HepG2 (cell line): ENCODE data around the gene SLC25A22. TPM values are rescaled to one million over a fixed set of nuclear protein-coding genes. Genes with fewer than 3 reads are reported as not detected.

ENCODE experiments used
- ATAC-seq: fragments of 200-7000 bp; cut with Tn5 transposase; 3 replicates; pipeline ENCODE4 v1.9.1; 2020; ENCODE audit warnings: mild to moderate bottlenecking, moderate library complexity
- BruUV-seq: library from RNA; stranded (reverse); fragments of 400-500 nt; replicated peaks from 2 replicates; lab custom pipeline; 2021; lab: Mats Ljungman, UMichigan
- CTCF ChIA-PET: fragments of 300-600 bp; formaldehyde crosslinking; extraction: SDS; loops from one replicate; lab custom pipeline; 2021; ENCODE audit warnings: low total read pairs, inconsistent platforms, low intra/inter-chr PET ratio; lab: Yijun Ruan, JAX
- POLR2A ChIA-PET: fragments of 350-600 bp; sonication (Branson Sonifier 250); formaldehyde crosslinking; loops from one replicate; lab custom pipeline; 2020; ENCODE audit warnings: antibody characterized with exemption, inconsistent platforms; lab: Yijun Ruan, JAX
- DNase-seq: peaks from one replicate; pipeline ENCODE4 v3.0.0-alpha.2; 2015; ENCODE audit warnings: low spot score
- FAIRE-seq: peaks from 3 replicates; lab custom pipeline; 2011; peaks lifted over from hg19 to GRCh38; lab: Jason Lieb, UNC
- H2AFZ ChIP-seq: one replicate; pipeline ENCODE4 v1.6.1; 2011; ENCODE audit warnings: low read length, inconsistent platforms
- H3K27ac ChIP-seq: fragments of 300-600 bp; 3 replicates; pipeline ENCODE4 v1.8.0; 2011; ENCODE audit warnings: mixed run types, mild to moderate bottlenecking, mixed read lengths, low read length, inconsistent platforms; ENCODE audit not compliant: insufficient read depth; ENCODE audit errors: extremely low read length
- H3K27me3 ChIP-seq, 2 experiments: fragments of 200-600 bp in 1 of 2; 2 replicates in 1 of 2; 3 replicates in 1 of 2; pipeline versions ENCODE4 v1.6.0 to v1.8.0; 2011; ENCODE audit warnings: low read length in 2 of 2, mild to moderate bottlenecking in 2 of 2, moderate library complexity in 2 of 2, inconsistent platforms in 1 of 2; ENCODE audit not compliant: insufficient read depth in 2 of 2, control insufficient read depth in 1 of 2
- H3K36me3 ChIP-seq, 2 experiments: fragments of 200-600 bp in 1 of 2; replicated peaks in 1 of 2; 2 replicates in 1 of 2; 3 replicates in 1 of 2; pipeline versions ENCODE4 v1.5.1 to v1.8.0; 2011; ENCODE audit warnings: low read length in 2 of 2, inconsistent platforms in 1 of 2; ENCODE audit not compliant: insufficient read depth in 2 of 2, control insufficient read depth in 1 of 2
- H3K4me1 ChIP-seq: 2 replicates; pipeline ENCODE4 v1.5.1; 2012; ENCODE audit warnings: low read length, inconsistent platforms; ENCODE audit not compliant: insufficient read depth
- H3K4me2 ChIP-seq: 2 replicates; pipeline ENCODE4 v1.6.0; 2011; ENCODE audit warnings: low read depth, low read length, inconsistent platforms
- H3K4me3 ChIP-seq, 3 experiments: fragments of 200-600 bp in 1 of 3; sonication (generic), shearing (Covaris generic) in 1 of 3; replicated peaks in 1 of 3; 2 replicates each; pipeline ENCODE4 v1.5.1; 2011 to 2016; ENCODE audit warnings: low read length in 3 of 3, inconsistent platforms in 2 of 3, low read depth in 2 of 3, mild to moderate bottlenecking in 2 of 3, control low read depth in 1 of 3, mixed read lengths in 1 of 3; ENCODE audit not compliant: insufficient read depth in 1 of 3
- H3K79me2 ChIP-seq: one replicate; pipeline ENCODE4 v1.6.1; 2011; ENCODE audit warnings: low read length, inconsistent platforms; ENCODE audit not compliant: insufficient read depth
- H3K9ac ChIP-seq: 2 replicates; pipeline ENCODE4 v1.6.0; 2011; ENCODE audit warnings: mild to moderate bottlenecking, low read depth, low read length, inconsistent platforms; ENCODE audit not compliant: insufficient read depth
- H3K9me3 ChIP-seq: 2 replicates; pipeline ENCODE4 v1.5.1; 2012; ENCODE audit warnings: mild to moderate bottlenecking, low read length
- H4K20me1 ChIP-seq: 2 replicates; pipeline ENCODE4 v1.6.0; 2011; ENCODE audit warnings: inconsistent platforms, mild to moderate bottlenecking, low read length, moderate library complexity; ENCODE audit not compliant: insufficient read depth
- CEBPB ChIP-seq: IDR thresholded peaks from 2 replicates; pipeline ENCODE4 v1.6.1; 2011; ENCODE audit warnings: low read depth, low read length, improper control_type of control experiment, borderline replicate concordance
- CHD2 ChIP-seq: IDR thresholded peaks from 2 replicates; pipeline ENCODE4 v1.6.1; 2011; ENCODE audit warnings: low read depth, low read length, improper control_type of control experiment
- MAX ChIP-seq: IDR thresholded peaks from 2 replicates; pipeline ENCODE4 v1.6.1; 2012; ENCODE audit warnings: inconsistent platforms
- MEIS2 ChIP-seq: sonication (generic); formaldehyde crosslinking; IDR thresholded peaks from 2 replicates; pipeline ENCODE4 v1.9.0; 2021; ENCODE audit warnings: mild to moderate bottlenecking, missing genetic modification reagents
- STAT5B ChIP-seq: sonication (generic); formaldehyde crosslinking; IDR thresholded peaks from 2 replicates; pipeline ENCODE4 v1.4.0; 2020; ENCODE audit warnings: missing genetic modification reagents
- ZBTB39 ChIP-seq: sonication (generic); formaldehyde crosslinking; IDR thresholded peaks from 2 replicates; pipeline ENCODE4 v1.5.0; 2020; ENCODE audit warnings: missing genetic modification reagents
- ZNF687 ChIP-seq: sonication (generic); formaldehyde crosslinking; IDR thresholded peaks from 2 replicates; pipeline ENCODE4 v1.5.1; 2020; ENCODE audit warnings: mild to moderate bottlenecking, missing genetic modification reagents, moderate library complexity
- WGBS: methylation state at CpG from one replicate; pipeline ENCODE4 v1.1.6; 2017; ENCODE audit warnings: low lambda C conversion rate; 5-methylcytosine and 5-hydroxymethylcytosine counted together
- in situ Hi-C: cut with HindIII; loops from 2 replicates; pipeline ENCODE4 v1.10.0; 2017; ENCODE audit warnings: low pct_unique_long_range_greater_than_20kb; ENCODE audit not compliant: extremely low pct_ligation_motif_present
- intact Hi-C: fragments of 100-400 bp; cut with micrococcal nuclease; formaldehyde crosslinking; loops from one replicate; pipeline ENCODE4 v1.10.0; 2022; ENCODE audit not compliant: unreplicated experiment
- polyA plus RNA-seq, 8 experiments: library from polyadenylated mRNA; depleted of rRNA in 3 of 8; stranded (reverse) in 7 of 8; unstranded in 1 of 8; fragments of >200 nt; fragmentation: Illumina TruSeq in 4 of 8; extraction: Trizol in 4 of 8; gene quantifications; 2 replicates each; pipeline versions ENCODE4 v1.2.1 to v1.2.3, GENCODE V29; 2011 to 2016; ENCODE audit warnings: low read depth in 4 of 8, missing spikeins in 1 of 8, mixed read lengths in 1 of 8; ENCODE audit not compliant: insufficient read depth in 1 of 8
- total RNA-seq, 5 experiments: library from RNA; depleted of rRNA; stranded (reverse); fragments of >200 nt; fragmentation: Illumina TruSeq; extraction: Trizol; gene quantifications; 2 replicates each; pipeline ENCODE4 v1.2.3, GENCODE V29; 2016; ENCODE audit warnings: low read depth in 1 of 5
- TF ChIP-seq, protein P1 (sequence below): sonication (generic); formaldehyde crosslinking; IDR thresholded peaks from 2 replicates; pipeline ENCODE4 v1.4.0; 2020; ENCODE audit warnings: missing genetic modification reagents

The SLC25A22 gene
- total and polyA plus RNA-seq, 2 of the 13 experiments (the other 11 are each of a cell fraction or from before 2014, with no cell fraction given) = 12.4 to 19.2 TPM

DNA sequence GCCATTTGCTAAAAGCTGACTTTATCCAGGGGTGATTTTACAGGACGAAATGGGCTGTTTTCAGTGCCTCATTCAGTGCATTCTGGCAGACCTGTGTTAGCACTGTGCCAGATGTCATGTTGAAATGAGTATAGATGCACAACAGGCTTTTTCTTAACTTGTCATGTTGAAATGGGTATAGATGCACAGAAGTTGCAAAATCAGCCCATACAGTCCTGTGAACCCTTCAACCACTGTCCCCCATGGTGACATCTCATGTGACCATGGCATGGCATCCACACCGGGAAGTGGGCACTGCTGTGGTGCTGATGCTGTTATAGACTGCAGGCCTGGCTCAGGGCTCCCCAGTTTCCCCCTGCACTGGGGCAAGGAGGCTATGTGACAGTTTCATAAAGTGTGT, 48.4 kb downstream of the SLC25A22 start:
- Histone ChIP-seq H4K20me1 (peaks cover 5% of the 10 kb centered on the region; the same call in 1 of the 2 replicates), H2AFZ (no peak overlapping the region), H3K4me2 (peak overlapping the region; percentile 82), H3K79me2 (peaks cover 52% of the 10 kb centered on the region), H3K27ac (no peak overlapping the region), H3K36me3 (peaks cover 0 to 6% of the 10 kb centered on the region in 2 experiments; a peak in 2 of 5 replicates), H3K9ac (peak overlapping the region; percentile 14; the same call in 1 of the 2 replicates), H3K4me3 (no peak overlapping the region; a peak in 1 of 6 replicates), H3K4me1 (peaks cover 37% of the 10 kb centered on the region), H3K27me3 (no peaks in the 10 kb centered on the region; a peak in 1 of 5 replicates), H3K9me3 (no peaks in the 10 kb centered on the region)
- WGBS = 0% methylated on average over 1 of the region's 2 CpGs
- ATAC-seq (no peak), FAIRE-seq (no peak), DNase-seq (no peak)
- in situ Hi-C loops (no loop called here), intact Hi-C loops (no loop called here)
- peak; percentile 26; the same call in 1 of the 2 replicates for TF ChIP-seq CEBPB
- TF ChIP-seq ZBTB39 (CRISPR knock-in tag) = no peak
- BruUV-seq = no TSS peak
- POLR2A ChIA-PET = interaction anchor here (0.6 to 2.5 kb wide), 2 partner anchors 23 to 60 kb away, joined by 3 to 7 read pairs; no protein-coding TSS in a partner anchor
- CTCF ChIA-PET = no interaction called here

- Histone ChIP-seq H3K27ac (peak overlapping the region; percentile 73), H3K27me3 (no peaks in the 10 kb centered on the region; a peak in 1 of 5 replicates), H3K79me2 (peaks cover 49% of the 10 kb centered on the region), H4K20me1 (peaks cover 5% of the 10 kb centered on the region; the same call in 1 of the 2 replicates), H3K9me3 (no peaks in the 10 kb centered on the region), H3K9ac (peak overlapping the region; percentile 88), H3K4me2 (peak overlapping the region; percentile 82), H2AFZ (no peak overlapping the region), H3K4me1 (peaks cover 37% of the 10 kb centered on the region), H3K36me3 (peaks cover 0 to 6% of the 10 kb centered on the region in 2 experiments; a peak in 2 of 5 replicates), H3K4me3 (peak overlapping the region; percentile 80 to 95 (median 85))
- DNase-seq (no peak), FAIRE-seq (no peak), ATAC-seq (peak; percentile 27)
- in situ Hi-C loops = no loop called here
- no TSS peak for BruUV-seq
- WGBS = 0% methylated on average over 8 of the region's 18 CpGs
- POLR2A ChIA-PET = interaction anchor here (1.0 to 3.6 kb wide), 10 partner anchors 9 to 93 kb away, joined by 3 to 33 read pairs (median 4); partner anchors contain the start of genes EPS8L2, GATD1, RPLP2 and TMEM80
- intact Hi-C loops = no loop called here
- CTCF ChIA-PET = interaction anchor here (1.9 kb wide), 1 partner anchor 19 kb away, joined by 7 read pairs; no protein-coding TSS in a partner anchor
- TF ChIP-seq MEIS2 (0 out of 2 replicates have a peak, but pooled peaks have one; percentile 19), STAT5B (CRISPR knock-in tag) (no peak), ZNF687 (0 out of 2 replicates have a peak, but pooled peaks have one; percentile 43), CHD2 (no peak), MAX (peak; percentile 49; the same call in 1 of the 2 replicates)
- TF ChIP-seq, protein P1, sequence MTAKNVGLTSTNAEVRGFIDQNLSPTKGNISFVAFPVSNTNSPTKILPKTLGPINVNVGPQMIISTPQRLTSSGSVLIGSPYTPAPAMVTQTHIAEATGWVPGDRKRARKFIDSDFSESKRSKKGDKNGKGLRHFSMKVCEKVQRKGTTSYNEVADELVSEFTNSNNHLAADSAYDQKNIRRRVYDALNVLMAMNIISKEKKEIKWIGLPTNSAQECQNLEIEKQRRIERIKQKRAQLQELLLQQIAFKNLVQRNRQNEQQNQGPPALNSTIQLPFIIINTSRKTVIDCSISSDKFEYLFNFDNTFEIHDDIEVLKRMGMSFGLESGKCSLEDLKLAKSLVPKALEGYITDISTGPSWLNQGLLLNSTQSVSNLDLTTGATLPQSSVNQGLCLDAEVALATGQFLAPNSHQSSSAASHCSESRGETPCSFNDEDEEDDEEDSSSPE (CRISPR knock-in tag) = no peak
Observed at GRCh38 chr11:748007-748359, 50.1 kb downstream of the SLC25A22 start.
